Thyroid gland (tissue), 4 donors: Measurements from ENCODE around the gene SP1. TPM values are rescaled to one million over a fixed set of nuclear protein-coding genes. Genes with fewer than 3 reads are reported as not detected.

Experiments used
- DNase-seq, 2 donors: peaks; one replicate each; pipeline ENCODE4 v3.0.0-alpha.2; 2019
- H3K27ac ChIP-seq, 3 donors: fragments of 200-600 bp; sonication (generic); 1 replicate in 2 of 3; 2 replicates in 1 of 3; pipeline ENCODE4 v1.5.1; 2016 to 2019; ENCODE audit warnings: mild to moderate bottlenecking in 1 of 3, moderate library complexity in 1 of 3
- H3K27me3 ChIP-seq: fragments of 200-600 bp; sonication (generic); one replicate; pipeline ENCODE4 v1.5.1; 2019
- H3K36me3 ChIP-seq, 2 donors: fragments of 200-600 bp; sonication (generic); one replicate each; pipeline ENCODE4 v1.5.1; 2016 to 2019
- H3K4me1 ChIP-seq, 2 donors: fragments of 200-600 bp; sonication (generic); one replicate each; pipeline ENCODE4 v1.5.1; 2017 to 2019
- H3K4me3 ChIP-seq, 3 donors: fragments of 200-600 bp; sonication (generic); replicated peaks in 1 of 3; 1 replicate in 2 of 3; 2 replicates in 1 of 3; pipeline ENCODE4 v1.5.1; 2016; ENCODE audit warnings: mild to moderate bottlenecking in 1 of 3
- H3K9me3 ChIP-seq: fragments of 200-600 bp; sonication (generic); one replicate; pipeline ENCODE4 v1.5.1; 2017
- CTCF ChIP-seq, 6 experiments: fragments of 200-600 bp in 3 of 6; fragments of 450-650 bp in 3 of 6; sonication (generic) in 3 of 6; IDR thresholded peaks; one replicate each; pipeline ENCODE4 v1.5.1; 2016 to 2019; ENCODE audit warnings: antibody characterized with exemption in 6 of 6, mild to moderate bottlenecking in 2 of 6, inconsistent platforms in 1 of 6, moderate library complexity in 1 of 6
- POLR2A ChIP-seq, 2 donors: fragments of 450-650 bp; IDR thresholded peaks; one replicate each; pipeline ENCODE4 v1.6.1; 2017; ENCODE audit warnings: antibody characterized with exemption in 2 of 2, mild to moderate bottlenecking in 2 of 2, moderate library complexity in 1 of 2
- WGBS, 2 donors: methylation state at CpG; one replicate each; pipeline ENCODE4 v1.1.5; 2017; 5-methylcytosine and 5-hydroxymethylcytosine counted together
- intact Hi-C: fragments of 100-400 bp; cut with DNase I; formaldehyde crosslinking; loops from one replicate; pipeline ENCODE4 v1.15.1; 2023
- total RNA-seq, 4 donors: library from RNA; depleted of rRNA; stranded (reverse); fragments of >200 nt; gene quantifications; one replicate each; pipeline ENCODE4 v1.2.3, GENCODE V29; 2016

The SP1 gene
- total RNA-seq, 4 donors from 2014 or later: 55.9 to 73.1 (median 67.7) TPM

GRCh38 chr12:53452159-53453077 is 72.4 kb downstream of the SP1 start:
- peak overlapping the region; percentile 99 for H3K27ac ChIP-seq
- H3K4me1 ChIP-seq: peaks cover 13 to 21% of the 10 kb centered on the region in 2 donors
- no peak for TF ChIP-seq POLR2A (IDR thresholded peaks at IDR 0.05)
- peak in 2 of 6 experiments; percentile 15 to 40 for TF ChIP-seq CTCF (IDR thresholded peaks at IDR 0.05)
- peaks cover 26 to 37% of the 10 kb centered on the region in 2 donors for H3K36me3 ChIP-seq
- no peaks in the 10 kb centered on the region for H3K27me3 ChIP-seq
- no peaks in the 10 kb centered on the region for H3K9me3 ChIP-seq
- intact Hi-C loops: no loop called here
- DNase-seq: peak; percentile 93 to 96
- peak overlapping the region; percentile 29 to 93 (median 91) for H3K4me3 ChIP-seq
- 0 to 1% methylated on average over 32 to 43 of the region's 82 CpGs for WGBS, 2 donors

GRCh38 chr12:53453953-53454640 is 74.1 kb downstream of the SP1 start:
- Histone ChIP-seq H3K36me3 (peaks cover 41 to 48% of the 10 kb centered on the region in 2 donors), H3K4me3 (no peak overlapping the region), H3K4me1 (peaks cover 13 to 21% of the 10 kb centered on the region in 2 donors), H3K27me3 (no peaks in the 10 kb centered on the region), H3K27ac (peak overlapping the region in 1 of 3 donors; percentile 99), H3K9me3 (no peaks in the 10 kb centered on the region)
- TF ChIP-seq POLR2A (IDR thresholded peaks at IDR 0.05): no peak
- TF ChIP-seq CTCF (IDR thresholded peaks at IDR 0.05): no peak
- 27% methylated on average over 6 of the region's 6 CpGs for WGBS, 2 donors
- intact Hi-C loops: no loop called here
- DNase-seq: no peak

GRCh38 chr12:53454707-53455106 is 74.7 kb downstream of the SP1 start:
- Histone ChIP-seq H3K27me3 (no peaks in the 10 kb centered on the region), H3K9me3 (no peaks in the 10 kb centered on the region), H3K27ac (no peak overlapping the region), H3K36me3 (peaks cover 47 to 55% of the 10 kb centered on the region in 2 donors), H3K4me3 (no peak overlapping the region), H3K4me1 (peaks cover 13 to 21% of the 10 kb centered on the region in 2 donors)
- intact Hi-C loops: loop anchor here (5.0 kb wide), 1 partner anchor 53 kb away; the partner anchor contains the start of gene NPFF
- WGBS, 2 donors: 53 to 62% methylated on average over 3 of the region's 3 CpGs
- TF ChIP-seq POLR2A (IDR thresholded peaks at IDR 0.05) (no peak), CTCF (IDR thresholded peaks at IDR 0.05) (no peak)
- DNase-seq: no peak

GRCh38 chr12:53456654-53457366 is 76.8 kb downstream of the SP1 start:
- no peak for DNase-seq
- intact Hi-C loops: loop anchor here (5.0 kb wide), 1 partner anchor 50 kb away; the partner anchor contains the start of gene NPFF
- peaks cover 13 to 21% of the 10 kb centered on the region in 2 donors for H3K4me1 ChIP-seq
- peaks cover 68 to 76% of the 10 kb centered on the region in 2 donors for H3K36me3 ChIP-seq
- no peaks in the 10 kb centered on the region for H3K27me3 ChIP-seq
- H3K9me3 ChIP-seq: no peaks in the 10 kb centered on the region
- H3K4me3 ChIP-seq: no peak overlapping the region
- H3K27ac ChIP-seq: no peak overlapping the region
- TF ChIP-seq CTCF (IDR thresholded peaks at IDR 0.05): no peak
- TF ChIP-seq POLR2A (IDR thresholded peaks at IDR 0.05): no peak
- 62 to 67% methylated on average over 6 of the region's 6 CpGs for WGBS, 2 donors
